NOMO-1 (cell line): ENCODE data around the gene SNAPC4.
"Not testable (repeated sequence)": the region's sequence is repeated elsewhere in the genome, so short reads cannot be mapped to it uniquely, and the experiment has no call there.

Experiments
- DNase-seq, 2 experiments: peaks; one replicate each; lab custom pipeline; 2025; ENCODE audit not compliant: unreplicated experiment in 2 of 2; lab: John Stamatoyannopoulos, UW

SNAPC4 gene

GRCh38 chr9:136433043-136433715 lies 33.2 kb upstream of the SNAPC4 start:
- DNase-seq = no peak

DNA sequence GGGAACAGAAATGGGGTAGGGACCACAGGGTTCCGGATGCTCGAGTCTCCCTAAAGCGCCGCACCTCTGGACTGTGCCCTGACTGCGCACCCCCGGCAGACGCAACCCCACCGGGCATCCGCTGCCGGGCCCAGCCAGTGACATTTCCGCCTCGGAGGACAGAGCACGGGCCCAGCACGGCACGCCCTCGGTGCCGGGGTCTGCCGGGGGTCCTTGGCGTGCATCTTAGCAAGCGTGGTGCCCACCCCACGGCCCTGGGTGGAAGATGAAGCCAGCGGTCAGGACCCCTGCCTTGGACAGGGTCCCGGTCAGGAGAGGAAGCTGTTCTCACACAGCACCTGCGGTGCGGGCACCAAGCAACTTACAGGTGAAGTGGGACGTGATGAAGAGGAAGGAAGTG lies 32.6 kb upstream of the SNAPC4 start:
- no peak for DNase-seq

- no peak for DNase-seq
Measured at GRCh38 chr9:136431782-136432350, 31.9 kb upstream of the SNAPC4 start.

DNA sequence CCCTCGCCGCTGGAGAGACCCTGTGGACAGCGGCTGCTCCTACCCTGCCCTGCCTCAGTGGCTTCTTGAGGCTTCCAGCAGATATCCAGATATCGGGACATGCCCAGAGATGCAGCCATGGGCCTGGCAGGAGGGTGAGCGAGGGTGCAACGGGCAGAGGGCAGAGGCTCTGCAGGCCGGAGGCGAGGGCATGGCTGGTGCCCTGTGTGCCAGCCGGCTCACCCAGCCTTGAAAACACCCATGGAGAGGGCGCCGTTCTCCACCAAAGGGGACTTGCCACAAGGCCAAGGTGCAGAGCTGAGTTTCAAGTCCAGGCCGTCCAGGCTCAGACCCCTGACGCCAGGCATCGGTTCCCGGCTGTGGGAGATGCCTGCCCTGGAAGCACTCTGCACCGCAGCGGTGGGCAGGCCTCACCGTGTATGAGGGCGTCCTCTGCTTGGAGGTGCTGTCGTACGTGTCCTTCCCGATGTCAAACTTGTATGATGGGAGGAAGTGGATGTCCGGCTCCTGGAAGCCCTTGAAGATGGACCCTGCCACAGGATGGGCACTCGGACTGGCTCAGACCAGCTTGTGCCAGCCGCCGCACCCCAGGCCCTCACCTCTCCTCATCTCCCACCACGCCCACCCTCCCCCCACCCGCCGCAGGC lies 30.7 kb upstream of the SNAPC4 start:
- no peak for DNase-seq

DNA sequence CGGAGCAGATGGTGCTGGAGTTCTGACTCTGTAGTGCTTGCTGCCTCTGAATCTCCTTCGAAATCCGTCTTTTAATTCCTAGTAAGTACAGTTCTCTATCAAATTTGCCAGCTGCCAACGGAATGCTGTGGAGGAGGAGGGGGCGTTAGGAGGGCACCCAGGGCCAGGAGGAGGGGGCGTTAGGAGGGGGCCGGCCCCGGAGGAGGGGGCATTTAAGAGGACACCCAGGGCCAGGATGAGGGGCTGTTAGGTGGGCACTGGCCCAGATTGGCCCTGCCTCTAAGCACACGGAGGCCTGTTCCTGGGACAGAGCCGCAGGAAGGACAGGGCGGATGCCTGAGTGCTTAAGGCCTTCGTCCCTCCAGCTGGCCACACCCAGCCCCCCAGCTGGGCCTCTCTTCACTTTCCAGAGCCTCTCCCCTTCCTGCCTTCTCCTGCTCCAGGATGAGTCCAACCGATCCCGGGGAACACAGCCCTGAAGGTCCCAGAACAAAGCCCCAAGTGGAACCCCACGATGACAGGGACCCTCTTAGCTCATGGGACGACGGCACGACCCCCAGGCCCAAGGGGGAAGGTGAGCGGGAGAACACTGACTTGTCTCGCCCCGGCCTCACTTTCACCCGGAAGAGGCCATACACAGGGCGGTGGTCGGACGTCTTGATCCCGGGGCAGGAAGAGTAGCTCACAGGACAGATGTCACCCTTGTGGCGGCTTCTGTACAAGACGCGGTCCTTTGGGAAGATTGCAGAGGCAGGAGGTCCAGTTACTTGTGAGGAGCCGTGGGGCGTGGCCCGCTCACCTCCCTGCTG lies 29.9 kb upstream of the SNAPC4 start:
- no peak for DNase-seq

DNA sequence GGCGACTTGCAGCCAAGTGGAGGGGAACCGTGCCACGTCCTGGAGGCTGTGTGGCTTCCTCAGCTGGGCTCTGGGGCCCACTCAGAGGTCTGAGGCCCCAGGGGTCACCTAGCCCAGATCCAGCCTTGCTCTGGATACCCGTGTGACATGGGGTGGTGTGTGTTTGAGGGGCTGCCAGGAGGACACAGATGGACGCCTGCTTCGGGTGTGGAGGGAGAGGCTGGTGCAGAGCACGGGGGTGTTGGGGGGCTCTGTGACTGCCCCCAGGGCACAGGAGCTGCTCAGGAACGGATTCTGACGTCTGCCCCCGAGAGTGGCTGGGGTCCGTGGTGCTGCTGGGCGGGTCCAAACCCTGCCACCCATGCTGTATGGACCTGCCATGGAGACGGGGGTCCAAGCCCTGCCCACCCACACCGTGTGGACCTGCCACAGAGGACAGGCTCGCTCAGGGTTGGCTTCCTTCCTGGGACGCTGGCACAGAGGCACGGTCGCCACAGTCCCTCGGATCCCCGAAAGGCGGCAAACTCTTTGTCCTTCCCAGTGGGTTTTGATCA lies 29.2 kb upstream of the SNAPC4 start:
- no peak for DNase-seq

DNA sequence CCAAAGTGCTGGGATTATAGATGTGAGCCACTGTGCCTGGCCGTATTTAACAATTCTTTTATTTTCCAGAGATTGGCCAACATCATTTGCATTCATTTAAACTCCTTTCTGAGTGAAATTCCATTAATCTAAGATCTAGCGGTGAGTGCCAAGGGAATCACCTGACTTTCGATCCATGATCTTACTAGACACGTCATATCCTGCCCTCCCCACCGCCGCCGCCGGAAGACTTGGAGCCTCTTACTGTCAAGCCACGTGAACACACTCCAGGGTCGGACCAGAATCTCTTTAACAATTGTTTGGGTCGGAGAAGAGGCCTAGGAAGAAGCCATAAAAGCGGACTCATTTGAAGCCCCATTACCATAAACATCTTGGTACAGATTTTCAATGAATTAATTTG lies 26.8 kb upstream of the SNAPC4 start:
- no peak for DNase-seq

DNA sequence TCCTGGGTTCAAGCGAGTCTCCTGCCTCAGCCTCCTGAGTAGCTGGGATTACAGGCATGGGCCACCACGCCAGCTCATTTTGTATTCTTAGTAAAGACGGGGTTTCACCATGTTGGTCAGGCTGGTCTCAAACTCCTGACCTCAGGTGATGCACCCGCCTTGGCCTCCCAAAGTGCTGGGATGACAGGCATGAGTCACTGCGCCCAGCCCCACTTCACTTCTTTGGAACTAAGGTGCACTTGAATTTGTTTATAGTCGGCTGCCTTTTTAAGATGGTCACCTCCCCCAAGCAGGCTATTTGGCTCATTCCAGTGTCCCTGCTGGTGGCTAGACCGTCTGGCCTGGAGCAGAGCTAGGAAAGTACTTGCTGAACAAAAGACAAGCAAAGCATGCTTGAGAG lies 25.4 kb upstream of the SNAPC4 start:
- not testable (repeated sequence) for DNase-seq

DNA sequence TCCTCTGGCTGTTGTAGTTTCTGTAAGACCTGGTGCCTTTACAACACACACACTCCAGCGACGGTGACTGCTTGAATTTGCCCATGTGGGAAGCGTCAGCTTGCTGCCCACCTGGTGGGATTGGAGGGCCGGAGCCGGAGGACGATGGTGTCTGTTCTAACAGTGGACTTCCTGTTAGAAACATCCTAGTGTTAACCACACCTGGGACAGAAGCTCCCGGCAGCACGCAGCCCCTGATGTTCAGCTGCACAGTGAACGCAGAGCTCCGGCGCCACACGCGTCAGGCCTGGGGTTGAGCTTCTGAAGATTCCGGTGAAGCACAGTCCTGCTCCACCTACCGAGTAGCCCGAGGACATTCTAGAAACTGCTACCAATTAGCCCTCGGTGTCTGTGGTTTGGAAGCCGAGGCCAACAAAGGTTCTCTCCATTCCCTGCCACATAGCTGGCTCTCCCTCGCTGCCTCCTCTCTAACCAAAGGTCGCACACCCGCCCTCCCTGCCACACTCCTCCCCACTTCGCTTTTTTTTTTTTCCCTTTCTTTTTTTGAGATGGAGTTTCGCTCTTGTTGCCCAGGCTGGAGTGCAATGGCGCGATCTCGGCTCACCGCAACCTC lies 24.9 kb upstream of the SNAPC4 start:
- DNase-seq = no peak

- no peak for DNase-seq
Measured at GRCh38 chr9:136423432-136424146, 23.6 kb upstream of the SNAPC4 start.

- DNase-seq = no peak
Measured at GRCh38 chr9:136422876-136423275, 22.9 kb upstream of the SNAPC4 start.

DNA sequence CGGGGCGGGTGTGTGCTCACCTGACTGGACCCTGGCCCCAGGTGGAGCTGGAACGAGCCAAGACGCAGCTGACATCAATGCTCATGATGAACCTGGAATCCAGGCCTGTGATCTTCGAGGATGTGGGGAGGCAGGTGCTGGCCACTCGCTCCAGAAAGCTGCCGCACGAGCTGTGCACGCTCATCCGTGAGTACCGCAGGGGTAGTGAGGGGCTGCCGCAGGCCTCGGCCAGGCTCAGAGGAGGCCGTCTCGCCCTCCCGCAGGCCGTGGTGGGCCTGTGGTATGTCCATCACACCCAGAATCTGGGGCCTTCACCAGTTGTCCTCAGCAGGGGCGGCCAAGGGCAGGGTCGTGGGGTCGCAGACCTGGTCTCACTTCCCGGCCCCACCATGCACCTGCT lies 21.8 kb upstream of the SNAPC4 start:
- no peak for DNase-seq

GRCh38 chr9:136419092-136419420 lies 19.1 kb upstream of the SNAPC4 start:
- no peak for DNase-seq

GRCh38 chr9:136418182-136419091 lies 18.5 kb upstream of the SNAPC4 start:
- DNase-seq = no peak

GRCh38 chr9:136416914-136417313 lies 16.9 kb upstream of the SNAPC4 start:
- DNase-seq = no peak

GRCh38 chr9:136416427-136416826 lies 16.5 kb upstream of the SNAPC4 start:
- DNase-seq = no peak

DNA sequence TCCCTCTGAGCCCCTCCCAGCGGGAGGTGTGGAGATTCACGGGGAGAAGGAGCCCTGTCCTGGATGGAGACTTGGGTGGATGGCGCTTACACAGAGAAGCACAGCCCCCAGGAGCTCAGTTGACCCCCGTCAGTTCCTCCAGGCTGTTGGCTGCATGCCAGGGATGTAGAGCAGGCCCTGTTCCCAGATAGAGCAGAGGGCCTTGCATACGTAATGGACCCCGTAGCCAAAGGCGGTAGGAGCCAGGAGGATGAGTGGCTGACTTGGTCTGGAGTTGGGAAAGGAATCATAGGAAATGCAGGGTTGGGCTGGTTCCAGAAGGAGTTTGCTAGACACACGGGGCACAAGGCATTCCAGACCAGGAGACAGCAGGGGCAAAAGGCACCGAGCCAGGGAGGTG lies 13.0 kb upstream of the SNAPC4 start:
- no peak for DNase-seq

DNA sequence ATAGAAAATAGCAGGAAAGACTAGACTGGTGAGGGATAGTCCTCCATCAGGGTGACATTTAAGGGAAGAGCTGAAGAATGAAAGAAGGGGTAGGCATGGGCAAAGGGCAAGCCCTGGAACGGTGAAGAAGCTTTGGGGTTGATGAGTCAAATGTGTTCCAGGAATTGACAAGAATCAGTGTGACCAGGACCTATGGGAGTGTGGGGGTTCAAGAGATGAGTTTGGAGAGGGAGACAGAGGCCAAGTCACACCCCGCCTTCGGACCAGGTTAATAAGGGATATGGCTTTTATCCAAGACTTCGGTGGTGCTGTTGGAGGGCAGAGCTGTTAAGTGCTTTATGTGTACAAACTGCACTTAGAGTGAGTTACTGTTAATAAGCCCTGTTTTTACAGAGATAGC lies 11.4 kb upstream of the SNAPC4 start:
- DNase-seq = no peak
